Measurements from ENCODE around the gene PDE4B.

The PDE4B gene

DNA sequence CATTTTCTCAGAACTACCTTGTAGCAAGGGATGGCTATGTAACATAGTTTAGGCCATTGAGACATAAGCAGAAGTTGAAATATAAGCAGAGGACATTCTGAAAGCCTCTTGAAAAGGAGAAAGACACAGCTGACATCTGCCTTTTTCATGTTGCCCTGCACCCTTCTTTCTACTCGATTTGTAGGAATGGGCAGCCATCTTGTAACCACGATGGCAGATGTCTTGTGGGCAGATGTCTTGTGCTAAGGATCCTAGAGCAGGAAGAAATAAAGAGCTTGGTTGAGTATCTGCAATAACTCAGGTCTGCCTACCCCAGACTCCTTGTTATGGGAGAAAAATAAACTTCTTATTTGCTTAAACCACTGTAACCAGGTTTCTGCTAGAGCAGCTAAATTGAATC, 351.0 kb downstream of the PDE4B start:
- no peak for DNase-seq

DNA sequence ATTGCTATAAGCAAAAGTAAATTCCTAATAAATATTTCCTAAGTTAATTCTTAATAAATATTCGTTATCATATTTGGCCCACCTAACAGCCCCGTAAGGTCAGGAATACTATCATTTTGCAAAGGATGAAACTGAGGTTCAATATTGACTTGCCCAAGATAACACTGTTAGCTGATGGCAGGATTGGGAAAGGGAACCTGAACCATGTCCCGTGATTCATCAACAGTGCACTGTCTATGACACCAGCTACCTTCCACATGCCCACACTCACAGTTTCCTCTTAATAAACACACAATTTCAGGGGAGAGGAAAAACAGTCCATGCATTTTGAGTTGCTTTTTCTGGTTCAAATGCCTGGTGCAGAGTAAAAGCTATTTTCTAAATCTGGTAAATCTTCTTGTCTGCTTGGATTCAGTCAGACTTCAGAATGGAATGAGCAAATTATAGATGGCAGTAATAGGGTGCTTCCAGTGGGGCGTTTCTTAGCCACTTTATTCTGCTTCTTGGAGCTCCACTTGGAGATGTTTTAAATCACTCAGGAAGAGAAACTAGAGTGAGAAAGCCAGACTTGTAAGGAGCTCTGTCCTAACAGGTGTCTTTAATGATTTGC, 354.6 kb downstream of the PDE4B start:
- no peak for DNase-seq

DNA sequence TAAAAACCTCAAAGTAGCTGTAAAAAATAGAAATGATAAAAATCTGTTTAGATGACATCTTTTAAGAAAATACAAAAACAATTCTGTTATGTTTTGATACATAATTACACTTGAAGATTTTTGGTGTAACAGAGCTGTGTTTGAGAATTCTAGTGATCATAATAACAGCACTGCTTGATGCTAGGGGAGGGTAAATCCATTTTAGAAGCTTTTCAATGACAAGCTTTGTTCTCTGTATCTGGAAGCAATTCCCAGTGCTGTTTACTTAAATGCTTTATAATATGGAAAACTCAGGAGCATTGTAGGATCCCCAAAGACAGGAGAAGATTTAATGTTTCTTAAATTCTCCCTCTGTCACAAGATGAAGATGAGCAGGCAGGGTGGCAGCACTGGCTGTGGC, 359.3 kb downstream of the PDE4B start:
- DNase-seq: no peak

DNA sequence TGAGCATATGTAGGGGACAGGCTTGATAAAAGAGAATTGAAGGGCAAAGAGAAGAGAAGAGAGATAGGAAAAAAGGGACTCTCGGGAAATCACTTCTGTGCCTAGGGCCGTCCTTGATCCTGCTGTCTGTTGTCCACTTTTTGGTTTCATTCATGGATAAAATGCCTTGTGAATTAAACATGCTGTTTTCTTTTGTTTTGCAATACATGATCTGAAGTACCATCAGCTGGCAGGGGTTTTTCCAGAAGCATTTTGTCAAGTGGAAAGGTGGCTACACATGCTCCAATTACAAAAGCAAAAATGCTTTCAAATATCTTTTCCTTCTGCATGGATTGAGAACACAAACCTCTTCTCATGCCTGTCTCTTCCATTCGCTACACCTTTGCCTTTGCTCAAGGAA, 361.7 kb downstream of the PDE4B start:
- no peak for DNase-seq

DNA sequence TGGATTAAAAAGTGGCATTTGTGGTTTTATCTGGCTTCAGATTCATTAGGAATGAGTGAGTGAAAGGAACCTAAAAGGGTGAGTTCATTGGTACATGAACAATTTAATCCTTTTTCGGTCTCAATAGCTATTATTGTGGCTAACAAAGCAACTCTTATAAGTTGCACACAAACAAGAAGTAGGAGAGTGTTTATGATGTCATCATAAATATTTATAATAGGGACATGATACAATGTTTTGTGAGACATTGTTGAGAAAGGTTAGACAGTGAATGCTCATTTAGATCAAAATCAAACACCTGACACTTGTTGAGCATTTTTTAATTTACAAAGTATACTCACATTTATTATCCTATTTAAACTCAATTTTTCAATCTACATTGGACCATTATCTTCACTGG, 363.4 kb downstream of the PDE4B start:
- DNase-seq: no peak

DNA sequence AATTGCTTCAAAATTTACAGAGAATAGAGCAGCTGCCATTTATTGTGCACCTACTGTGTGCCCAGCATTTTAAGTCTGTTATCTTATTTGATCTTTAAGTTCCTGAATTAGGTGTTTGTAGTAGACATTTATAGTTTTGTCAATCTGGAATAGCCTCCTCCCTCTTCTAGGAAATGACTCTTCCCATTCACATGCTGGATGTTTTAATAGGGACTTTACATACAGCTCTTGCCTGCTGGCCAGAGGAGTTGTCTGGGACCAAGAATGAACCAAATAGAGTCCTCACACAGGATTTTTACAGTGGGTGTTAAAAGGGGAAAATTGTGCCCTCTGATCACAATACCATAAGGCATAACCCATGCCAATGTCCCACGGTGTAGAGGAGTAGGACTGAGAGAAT, 367.1 kb downstream of the PDE4B start:
- no peak for DNase-seq

DNA sequence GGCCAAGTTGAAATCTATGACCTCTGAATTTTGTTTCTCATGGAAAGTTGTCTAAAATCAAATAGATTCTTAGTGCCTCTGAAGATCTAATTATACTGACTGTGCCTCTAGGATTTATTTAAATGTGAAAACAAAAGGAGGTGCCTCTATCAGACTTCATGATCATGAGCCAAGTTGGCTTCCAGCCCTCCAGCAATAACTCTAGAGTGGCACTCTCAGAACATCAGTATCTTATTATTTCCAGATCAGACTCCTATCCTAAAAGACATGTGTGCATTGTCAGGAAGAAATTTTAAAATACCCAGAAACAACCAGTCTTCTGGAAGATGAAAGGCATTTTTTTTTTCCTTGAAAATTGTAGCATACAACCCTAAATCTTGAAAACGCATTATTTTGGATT, 368.0 kb downstream of the PDE4B start:
- no peak for DNase-seq

DNA sequence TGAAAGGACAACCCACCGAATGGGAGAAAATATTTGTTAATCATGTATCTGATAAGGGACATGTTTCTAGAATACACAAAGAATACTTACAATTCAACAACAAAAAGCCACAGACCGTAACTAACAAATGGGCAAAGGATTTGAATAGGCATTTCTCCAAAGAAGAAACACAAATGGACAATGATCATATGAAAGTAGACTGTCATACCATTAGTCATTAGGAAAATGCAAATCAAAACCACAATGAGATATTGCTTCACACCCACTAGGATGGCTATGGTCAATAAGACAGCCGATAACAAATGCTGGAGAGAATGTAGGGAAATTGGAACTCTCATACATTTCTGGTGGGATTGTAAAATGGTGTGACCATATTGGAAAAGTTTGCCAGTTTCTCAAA, 374.1 kb downstream of the PDE4B start:
- DNase-seq: peak; percentile 57

DNA sequence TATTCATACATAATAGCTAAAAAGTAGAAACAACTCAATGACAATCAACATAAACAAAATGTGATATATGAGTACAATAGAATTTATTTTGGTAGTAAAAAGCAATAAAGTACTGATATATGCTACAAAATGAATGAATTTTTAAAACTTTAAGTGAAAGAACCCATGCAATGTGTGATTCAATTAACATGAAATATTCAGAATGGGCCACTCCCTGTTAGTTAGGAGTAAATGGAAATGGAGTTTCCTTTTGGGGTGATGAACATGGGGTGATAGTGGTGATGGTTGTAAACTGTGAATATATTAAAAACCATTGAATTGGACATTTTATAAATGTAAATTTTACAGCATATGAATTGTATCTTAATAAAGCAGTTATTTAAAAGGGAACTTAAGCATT, 374.6 kb downstream of the PDE4B start:
- DNase-seq: no peak

DNA sequence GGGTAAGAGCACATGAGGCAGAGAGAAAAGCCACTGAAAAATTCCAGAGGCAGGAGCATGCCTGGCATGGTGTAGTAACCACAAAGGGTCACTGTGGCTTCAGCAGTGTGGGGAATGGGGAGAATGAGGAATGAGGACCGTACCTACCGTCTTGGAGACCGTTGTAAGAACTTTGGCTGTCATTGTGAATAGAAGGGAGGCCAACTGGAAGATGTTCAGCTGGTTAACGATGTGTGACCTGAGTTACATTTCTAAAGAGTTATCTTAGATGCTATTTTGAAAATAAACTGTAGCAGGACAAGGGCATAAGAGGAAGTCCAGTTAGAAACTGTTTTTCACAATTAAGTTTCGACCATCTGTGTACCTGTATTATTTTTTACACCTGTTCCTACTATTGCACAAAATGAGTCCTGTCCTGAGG, 375.8 kb downstream of the PDE4B start:
- no peak for DNase-seq

DNA sequence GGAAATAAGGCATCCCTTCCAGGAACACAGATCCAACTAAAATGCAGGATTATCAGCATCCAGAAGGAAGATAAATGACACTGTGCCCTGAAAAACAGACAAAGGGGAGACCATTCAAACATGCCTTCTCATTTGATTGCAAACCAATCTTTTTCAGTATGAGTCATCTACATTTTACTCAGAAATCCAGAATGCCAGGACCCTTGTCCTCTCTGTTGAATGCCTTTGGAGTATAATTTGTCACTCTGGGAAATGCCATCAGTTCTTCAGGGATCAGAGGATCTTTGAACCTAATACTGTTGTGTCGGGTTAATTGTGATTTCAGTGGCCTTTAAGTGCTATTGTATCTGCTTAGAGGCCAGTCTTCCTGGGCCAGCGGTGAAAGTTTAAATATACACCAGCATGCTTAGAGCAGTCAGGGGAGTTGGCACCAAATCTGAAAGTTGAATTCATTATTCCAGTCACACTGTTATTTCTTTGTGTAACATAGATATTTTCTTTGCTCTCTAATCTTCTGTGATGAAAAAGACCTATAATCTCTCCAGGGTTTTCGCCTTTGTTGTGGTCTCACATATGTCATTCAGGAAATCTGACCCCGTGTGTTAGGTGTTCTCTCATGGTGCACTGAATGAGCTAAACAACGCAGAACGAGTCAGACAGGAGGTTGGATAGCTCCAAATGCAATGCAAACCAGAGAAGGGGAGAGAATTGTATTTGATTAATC, 376.4 kb downstream of the PDE4B start:
- DNase-seq: no peak

DNA sequence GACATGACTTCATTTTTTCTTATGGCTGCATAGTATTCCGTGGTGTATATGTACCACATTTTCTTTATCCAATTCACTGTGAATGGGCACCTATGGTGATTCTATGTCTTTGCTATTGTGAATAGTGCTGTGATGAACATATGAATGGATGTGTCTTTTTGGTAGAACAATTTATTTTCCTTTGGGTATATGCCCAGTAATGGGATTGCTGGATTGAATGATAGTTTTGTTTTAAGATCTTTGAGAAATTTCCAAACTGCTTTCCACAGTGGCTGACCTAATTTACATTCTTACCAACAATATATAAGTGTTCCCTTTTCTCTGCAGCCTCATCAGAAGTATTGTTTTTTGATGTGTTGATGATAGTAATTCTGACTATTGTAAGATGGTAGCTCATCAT, 379.6 kb downstream of the PDE4B start:
- no peak for DNase-seq

DNA sequence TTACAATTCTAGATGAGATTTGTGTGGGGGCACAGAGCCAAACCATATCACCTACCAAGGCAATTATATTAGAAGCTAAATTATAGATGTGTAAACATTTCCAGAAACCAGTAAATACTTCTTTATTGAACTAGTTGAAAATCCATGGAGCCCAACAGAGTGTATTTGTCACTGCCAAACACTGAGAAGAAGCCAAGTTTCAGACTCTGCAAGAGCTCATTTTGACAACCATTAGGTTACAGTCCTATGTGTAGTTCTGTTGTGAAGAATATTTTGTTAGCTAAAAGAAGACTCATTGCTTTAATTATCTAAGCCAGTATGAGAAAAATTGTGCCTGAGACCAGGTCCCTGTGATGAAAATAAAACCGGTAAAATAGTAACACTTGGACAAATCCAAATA, 382.4 kb downstream of the PDE4B start:
- DNase-seq: no peak

DNA sequence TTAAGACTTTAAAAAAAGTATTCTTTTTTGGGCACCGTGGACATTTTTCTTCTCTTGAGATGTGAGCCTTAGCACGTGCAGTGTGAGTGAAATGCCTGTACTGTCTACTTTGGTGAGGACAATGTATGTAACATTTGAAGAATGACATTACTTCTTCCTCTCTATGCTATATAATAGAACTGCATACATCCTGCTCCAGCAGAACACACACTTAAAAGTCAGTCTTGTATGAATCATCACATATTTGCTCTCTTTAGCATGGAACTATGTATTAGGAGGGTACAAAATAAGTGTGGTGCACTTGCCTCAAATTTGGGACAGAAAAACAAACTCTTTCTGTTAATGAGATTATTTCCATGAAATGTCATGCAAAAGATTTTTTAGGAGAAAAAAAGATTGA, 382.9 kb downstream of the PDE4B start:
- DNase-seq: no peak

DNA sequence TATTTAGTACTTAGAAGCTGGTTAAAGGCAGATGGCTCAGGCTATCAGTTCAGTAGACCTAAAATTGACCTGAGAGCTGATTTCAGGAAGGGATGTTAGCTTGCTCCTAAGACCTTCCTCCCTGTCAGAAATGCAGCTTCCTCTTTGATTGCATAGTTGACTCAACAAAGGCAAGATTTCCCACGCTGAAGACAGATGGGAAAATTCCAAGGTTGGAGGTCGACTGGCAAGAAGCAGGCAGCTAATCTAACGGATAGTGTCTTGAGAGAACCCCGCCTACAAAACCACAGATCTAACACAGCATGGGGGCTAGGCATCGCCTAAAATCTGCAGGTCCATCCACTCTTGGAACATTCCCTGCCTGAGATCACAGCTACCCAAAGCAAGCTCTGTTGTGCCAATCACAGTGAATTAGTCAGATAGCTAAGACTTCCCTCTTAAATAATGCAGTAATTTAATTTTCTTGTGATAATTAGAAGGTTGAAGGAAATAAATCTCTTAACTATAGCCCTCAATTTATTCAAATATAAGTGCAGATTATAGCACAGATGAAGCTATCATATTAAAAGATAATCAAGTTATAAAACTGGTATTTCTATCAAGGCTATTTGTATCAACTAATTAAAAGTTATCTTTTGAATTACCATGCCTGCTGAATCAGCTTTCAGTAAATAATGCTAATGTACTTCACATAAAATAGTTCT, 383.5 kb downstream of the PDE4B start:
- no peak for DNase-seq

DNA sequence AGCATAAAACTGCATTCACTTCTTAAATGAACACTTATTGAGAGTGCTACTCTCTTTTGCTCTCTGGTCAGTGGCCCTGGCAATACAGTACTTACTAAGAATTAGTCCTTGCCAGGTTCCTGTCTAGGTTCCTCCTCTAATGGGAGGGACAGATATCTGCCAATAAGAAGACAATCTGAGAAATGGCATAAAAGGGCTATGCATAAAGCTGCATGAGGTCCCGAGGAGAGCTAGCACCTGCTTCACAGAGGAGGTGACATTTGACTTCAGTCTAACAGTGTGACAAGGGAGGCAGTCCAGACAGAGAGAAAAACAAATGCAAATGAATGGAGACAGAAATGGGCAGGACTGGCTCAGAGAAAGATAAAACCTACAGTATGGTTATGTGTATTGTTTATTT, 384.1 kb downstream of the PDE4B start:
- DNase-seq: peak; percentile 13

DNA sequence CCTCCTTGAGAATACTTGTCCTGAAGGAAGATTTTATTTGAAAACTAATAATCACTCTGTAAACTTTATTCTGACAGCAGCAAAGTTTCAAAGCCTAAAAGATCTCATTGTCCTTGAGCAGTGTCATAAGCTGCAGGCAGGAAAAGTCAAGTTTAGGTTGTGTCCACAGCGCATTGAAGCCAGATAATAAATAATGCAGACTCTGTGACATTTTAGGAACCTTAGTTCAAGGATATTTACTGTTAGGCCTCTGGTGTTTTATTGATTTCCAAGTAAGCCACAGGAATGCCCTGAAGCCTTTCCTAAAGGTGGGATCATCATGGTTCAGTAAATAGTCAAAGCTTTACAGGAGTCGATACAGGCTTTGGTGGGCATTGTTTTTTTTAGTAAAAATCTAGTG, 384.8 kb downstream of the PDE4B start:
- DNase-seq: no peak

DNA sequence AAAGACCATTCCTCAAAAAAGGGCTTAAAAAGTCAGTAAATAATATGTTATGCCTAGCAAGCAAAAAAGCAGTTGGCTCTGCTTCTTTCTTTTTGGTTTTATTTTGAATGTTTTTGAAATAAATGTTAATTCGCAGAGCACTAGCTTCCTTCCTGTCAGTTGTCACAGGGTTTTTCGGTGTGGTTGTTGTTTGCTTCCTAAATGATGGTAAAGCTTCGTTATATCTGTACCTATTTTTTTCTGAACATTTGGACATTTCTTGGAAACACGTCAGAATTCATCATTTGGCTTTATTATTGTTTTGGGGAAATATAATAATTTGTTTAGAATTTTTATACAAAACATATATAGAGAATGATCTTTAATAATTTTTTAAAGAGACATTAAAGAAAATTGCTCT, 389.3 kb downstream of the PDE4B start:
- DNase-seq: no peak

DNA sequence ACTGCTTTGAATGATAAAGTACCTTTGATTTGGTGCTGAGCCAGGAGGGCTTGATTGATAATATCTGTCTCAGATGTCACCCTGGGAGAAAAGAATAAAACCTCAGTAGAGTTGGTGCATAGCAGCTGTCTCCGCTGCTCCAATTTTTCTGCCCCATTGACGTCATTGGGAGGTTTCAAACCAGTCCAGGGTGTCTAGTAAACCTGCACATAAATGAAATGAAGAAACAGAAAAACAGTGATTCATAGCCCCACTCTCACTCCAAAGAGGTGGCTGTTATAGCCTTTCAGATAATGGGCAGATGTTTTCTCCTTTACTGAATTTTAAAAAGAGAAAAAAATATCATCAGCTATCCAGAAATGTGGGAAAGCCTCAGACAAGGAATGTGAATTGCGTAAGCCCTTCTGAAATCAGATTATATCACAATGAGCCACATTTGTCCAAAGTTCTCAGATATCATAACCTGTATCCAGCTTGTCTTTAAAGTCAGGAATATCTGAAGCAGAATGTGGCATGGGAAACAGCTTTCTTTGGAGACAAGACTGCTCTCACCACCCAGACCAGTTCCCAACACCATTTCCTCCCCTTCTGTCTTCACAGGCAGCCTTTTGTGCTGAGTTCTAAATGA, 390.0 kb downstream of the PDE4B start:
- DNase-seq: no peak

DNA sequence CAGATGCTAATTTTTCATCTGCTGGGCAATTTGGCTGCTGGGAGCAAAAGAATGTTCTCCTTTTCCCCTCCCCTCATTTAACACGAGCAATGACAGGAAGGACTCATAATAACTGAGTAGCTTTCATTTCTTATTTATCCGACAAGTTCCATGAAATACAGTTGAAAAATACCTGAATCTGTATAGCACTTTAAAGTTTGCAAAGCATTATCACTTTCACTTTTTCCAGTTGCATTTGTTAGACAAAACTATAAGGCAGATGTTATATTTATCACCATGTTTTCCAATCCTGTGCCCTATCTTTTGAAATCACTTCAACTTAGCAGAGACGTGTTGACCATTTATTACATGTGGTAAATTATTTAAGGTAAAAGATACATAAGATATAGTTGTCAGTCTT, 390.7 kb downstream of the PDE4B start:
- DNase-seq: no peak

DNA sequence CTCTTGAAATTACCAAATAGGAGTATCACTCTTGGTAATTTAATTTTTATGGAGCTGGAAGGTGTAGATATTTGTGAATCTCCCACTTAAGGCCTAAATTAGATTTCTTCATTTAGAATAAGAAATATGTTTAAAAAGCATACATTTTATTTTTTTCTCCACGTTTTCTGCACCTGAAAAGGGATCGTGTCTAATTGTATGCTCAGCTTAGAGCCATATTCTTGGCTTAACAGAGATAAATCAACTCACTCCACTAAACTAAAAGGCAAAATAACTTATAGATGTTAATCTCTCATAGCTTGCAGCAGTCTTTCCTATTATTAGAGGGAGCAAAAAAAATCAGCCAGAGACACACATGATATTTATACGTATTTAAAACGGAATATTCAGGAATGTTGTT, 404.4 kb downstream of the PDE4B start:
- no peak for DNase-seq

DNA sequence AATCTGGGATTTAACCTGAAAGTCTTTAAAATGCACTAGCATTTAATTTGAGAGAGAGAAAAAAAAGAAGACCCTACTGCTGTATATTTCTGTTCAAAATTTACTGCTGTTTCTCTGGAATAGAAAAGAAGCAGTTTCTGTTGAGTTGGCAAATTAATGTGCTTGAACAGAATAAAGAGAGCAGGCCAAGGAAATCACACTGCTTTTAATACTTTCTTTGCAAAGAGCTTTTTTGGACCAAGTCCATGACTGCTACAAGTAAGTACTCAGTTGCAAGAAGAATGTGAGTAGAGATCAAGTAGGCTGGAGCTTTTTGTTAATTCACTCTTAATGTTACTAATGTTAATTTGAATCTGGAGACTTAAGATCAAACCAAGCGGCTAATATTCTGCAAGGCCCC, 405.1 kb downstream of the PDE4B start:
- DNase-seq: no peak

DNA sequence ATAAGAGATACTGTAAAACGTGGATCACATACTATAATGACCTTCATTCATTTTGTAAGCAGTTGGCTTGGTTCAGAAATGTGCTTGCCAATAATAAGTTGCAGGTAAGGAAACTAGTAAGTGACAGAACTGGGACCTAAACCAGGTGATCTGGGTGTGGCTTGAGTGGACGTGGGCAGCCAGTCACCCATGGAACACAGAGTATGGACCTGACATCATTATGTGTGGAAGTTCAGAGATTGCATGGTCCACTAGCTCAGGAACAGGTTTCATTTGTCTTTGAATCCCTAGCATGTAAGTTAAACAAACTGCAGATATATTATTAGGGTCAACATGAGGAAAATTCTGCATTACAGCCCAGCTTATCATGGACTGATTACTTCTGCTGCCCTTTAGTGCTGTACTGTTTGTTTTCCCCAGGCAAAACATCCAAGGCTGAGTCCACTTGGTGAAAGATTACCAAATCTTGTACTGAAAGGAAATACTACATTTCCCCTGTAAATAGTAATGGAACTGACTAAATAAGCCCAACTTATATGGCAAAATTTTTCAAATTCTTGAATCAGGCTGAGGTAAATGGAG, 414.0 kb downstream of the PDE4B start:
- no peak for DNase-seq

DNA sequence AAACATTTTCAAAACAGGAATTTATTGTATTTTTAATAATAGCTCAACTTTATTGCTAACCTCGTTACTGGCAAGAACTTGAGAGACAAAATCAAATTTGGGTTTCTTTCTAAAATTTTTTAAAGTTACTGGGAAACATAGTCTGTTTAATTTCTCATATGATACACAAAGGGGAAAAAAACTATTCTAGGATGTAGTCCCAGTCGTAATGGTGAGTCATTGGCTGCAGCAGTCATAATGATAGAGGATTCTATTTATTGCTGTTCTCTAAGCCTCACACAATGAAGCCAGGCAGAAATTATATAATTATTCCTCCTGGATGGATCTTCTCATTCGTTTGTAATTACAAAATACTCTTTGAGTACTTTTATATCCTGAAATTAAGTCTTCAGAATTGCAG, 414.8 kb downstream of the PDE4B start:
- DNase-seq: no peak
